NB4 (cell line): ENCODE results near the gene CCR5AS.

Experiments used
- CTCF ChIP-seq: IDR thresholded peaks from one replicate; pipeline ENCODE4 v1.5.1; 2012; ENCODE audit warnings: low read depth, low read length
- POLR2A ChIP-seq: IDR thresholded peaks from 2 replicates; pipeline ENCODE4 v1.6.1; 2011; ENCODE audit warnings: mild to moderate bottlenecking; ENCODE audit not compliant: insufficient read length; ENCODE audit errors: extremely low read depth

DNA sequence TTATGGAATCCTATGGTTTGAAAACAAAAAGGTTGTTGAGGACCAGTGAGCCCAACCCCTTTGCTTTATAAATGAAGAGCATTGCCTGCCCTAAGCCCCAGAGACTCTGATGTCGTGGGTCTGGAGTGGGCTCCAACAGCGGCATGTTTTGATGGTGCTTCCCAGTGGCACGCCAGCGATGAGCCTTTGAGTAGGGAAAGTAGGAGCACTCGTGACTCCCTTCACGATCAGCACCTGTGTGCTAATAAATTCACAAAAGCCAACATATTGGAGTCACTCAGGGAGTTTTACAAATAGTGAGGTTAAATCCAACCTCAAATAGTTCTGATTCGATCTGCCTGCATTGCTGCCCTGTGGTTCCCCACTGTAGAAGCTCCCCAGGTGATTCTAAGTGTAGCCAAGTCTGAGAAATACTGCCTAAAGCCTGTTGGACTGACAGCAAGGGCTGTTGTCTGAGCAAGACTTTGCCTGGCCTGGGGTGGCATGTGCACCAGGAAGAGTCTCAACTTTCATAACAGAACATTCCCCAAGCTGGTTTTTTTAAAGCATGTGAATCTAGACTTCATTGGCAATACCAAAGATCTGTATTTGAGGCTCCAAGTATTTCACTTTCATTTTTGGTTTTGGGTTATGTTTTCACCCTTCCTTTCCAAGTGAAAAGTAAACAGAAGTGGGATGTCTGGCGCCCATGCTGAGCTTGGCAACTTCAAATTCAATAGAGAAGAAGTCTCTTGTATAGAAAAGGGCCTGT lies 26.2 kb downstream of the CCR5AS start:
- no peak for TF ChIP-seq CTCF
- TF ChIP-seq POLR2A: no peak
